Heart left ventricle (tissue), 13 donors: ENCODE data around the gene ANKRD17.

Source experiments
- CTCF ChIP-seq, 12 donors: fragments of 200-600 bp; sonication (generic) in 4 of 12; IDR thresholded peaks; one replicate each; pipeline versions ENCODE4 v1.5.0 to v1.8.0; 2018 to 2022; ENCODE audit warnings: antibody characterized with exemption in 12 of 12, mild to moderate bottlenecking in 5 of 12
- POLR2A ChIP-seq, 2 donors: fragments of 450-650 bp; IDR thresholded peaks; one replicate each; pipeline ENCODE4 v1.6.1; 2017; ENCODE audit warnings: antibody characterized with exemption in 2 of 2, mild to moderate bottlenecking in 2 of 2, moderate library complexity in 2 of 2
- donor health status: ischemic (EF 13 %, LVEDD 7.1; RV severe dilation, severe dysfunction).
- donor health status: DM: no; HTN: yes; CAD: no.
- donor health status: DM: no; HTN: no; CAD: no.
- donor health status: ischemic (EF 25% LVEDD 6.9; RV normal size, moderate dysfunction).
- donor health status: ischemic (EF 25% LVEDD 5.7; RV mildly dilated, moderate dysfunction).
- donor health status: ischemic (EF 35%, LVEDD 5.7; RV mildly dilated, moderate dysfunction).
- donor health status: nonischemic (EF 11% LVEDD 7.7; RV severe dilation, severe dysfunction).
- donor health status: DM: yes; HTN: yes; CAD: no.
- donor health status: PGD.
- donor health status: ischemic (EF 29% LVEDD 5.4; RV normal size, mild dysfunction).
- donor health status: nonischemic (EF 23%, LVEDD 6.1; RV moderate dilation, normal function).

- no peak for TF ChIP-seq CTCF (IDR thresholded peaks at IDR 0.05)
- TF ChIP-seq POLR2A (IDR thresholded peaks at IDR 0.05) = no peak
Observed at GRCh38 chr4:73189274-73189810, 69.3 kb downstream of the ANKRD17 start.
